IMR-90 (cell line): ENCODE data around the gene FUT7. TPM values are rescaled to one million over a fixed set of nuclear protein-coding genes. Genes with fewer than 3 reads are reported as not detected.

Source experiments
- ATAC-seq: fragments of 200-7000 bp; cut with Tn5 transposase; 2 replicates; pipeline ENCODE4 v1.9.1; 2020; ENCODE audit warnings: low read depth, mild to moderate bottlenecking, moderate library complexity
- BruUV-seq: library from RNA; stranded (reverse); fragments of 400-500 nt; replicated peaks from 2 replicates; lab custom pipeline; 2021; lab: Mats Ljungman, UMichigan
- CTCF ChIA-PET: fragments of 300-600 bp; formaldehyde crosslinking; extraction: SDS; loops from one replicate; lab custom pipeline; 2021; ENCODE audit warnings: antibody characterized with exemption; lab: Yijun Ruan, JAX
- POLR2A ChIA-PET: fragments of 300-600 bp; sonication (Branson Sonifier 250); formaldehyde crosslinking; loops from one replicate; lab custom pipeline; 2022; ENCODE audit warnings: antibody characterized with exemption; ENCODE audit not compliant: unreplicated experiment; lab: Charles Lee
- DNase-seq: peaks from one replicate; pipeline ENCODE4 v3.0.0; 2013
- H2AFZ ChIP-seq: replicated peaks from 2 replicates; pipeline ENCODE3; 2013; ENCODE audit warnings: low read length, mild to moderate bottlenecking; ENCODE audit not compliant: poor library complexity
- H2AK5ac ChIP-seq: 2 replicates; pipeline ENCODE4 v1.6.1; 2013; ENCODE audit warnings: low read depth, low read length, inconsistent platforms
- H2AK9ac ChIP-seq: replicated peaks from 2 replicates; pipeline ENCODE3; 2013; ENCODE audit warnings: mild to moderate bottlenecking, low read depth, low read length, moderate library complexity; ENCODE audit not compliant: poor library complexity
- H2BK120ac ChIP-seq: 2 replicates; pipeline ENCODE4 v1.6.1; 2013; ENCODE audit warnings: low read depth, low read length, inconsistent platforms
- H2BK15ac ChIP-seq: 3 replicates; pipeline ENCODE4 v1.6.1; 2013; ENCODE audit warnings: low read depth, low read length, inconsistent platforms
- H2BK20ac ChIP-seq: 2 replicates; pipeline ENCODE4 v1.6.1; 2013; ENCODE audit warnings: low read depth, mild to moderate bottlenecking, inconsistent platforms, low read length, moderate library complexity
- H2BK5ac ChIP-seq: 2 replicates; pipeline ENCODE4 v1.6.1; 2013; ENCODE audit warnings: mild to moderate bottlenecking, low read depth, low read length, inconsistent platforms; ENCODE audit not compliant: poor library complexity, severe bottlenecking
- H3K14ac ChIP-seq: replicated peaks from 2 replicates; pipeline ENCODE4 v1.6.1; 2013; ENCODE audit warnings: low read depth, low read length, inconsistent platforms
- H3K18ac ChIP-seq: 2 replicates; pipeline ENCODE4 v1.6.1; 2013; ENCODE audit warnings: low read depth, low read length, control low read depth
- H3K23ac ChIP-seq: 2 replicates; pipeline ENCODE4 v1.6.1; 2013; ENCODE audit warnings: low read depth, low read length, inconsistent platforms
- H3K27ac ChIP-seq: 2 replicates; pipeline ENCODE4 v1.5.1; 2013; ENCODE audit warnings: mild to moderate bottlenecking, control low read depth, low read length; ENCODE audit not compliant: insufficient read depth
- H3K27me3 ChIP-seq: 2 replicates; pipeline ENCODE4 v1.6.1; 2013; ENCODE audit warnings: low read length; ENCODE audit not compliant: control insufficient read depth, insufficient read depth
- H3K36me3 ChIP-seq: 2 replicates; pipeline ENCODE4 v1.6.1; 2013; ENCODE audit warnings: low read length, mixed read lengths; ENCODE audit not compliant: control insufficient read depth, insufficient read depth
- H3K4ac ChIP-seq: 2 replicates; pipeline ENCODE4 v1.6.1; 2013; ENCODE audit warnings: low read depth, low read length, inconsistent platforms
- H3K4me1 ChIP-seq: 2 replicates; pipeline ENCODE4 v1.6.1; 2013; ENCODE audit warnings: low read length, mixed read lengths; ENCODE audit not compliant: control insufficient read depth, insufficient read depth
- H3K4me2 ChIP-seq: 2 replicates; pipeline ENCODE4 v1.6.1; 2013; ENCODE audit warnings: low read depth, mild to moderate bottlenecking, control low read depth, low read length, moderate library complexity
- H3K4me3 ChIP-seq: 2 replicates; pipeline ENCODE4 v1.5.1; 2013; ENCODE audit warnings: low read depth, mild to moderate bottlenecking, control low read depth, low read length, moderate library complexity; ENCODE audit not compliant: insufficient read depth
- H3K56ac ChIP-seq: 2 replicates; pipeline ENCODE4 v1.6.1; 2013; ENCODE audit warnings: low read length, inconsistent platforms; ENCODE audit not compliant: insufficient read depth; ENCODE audit errors: extremely low read depth
- H3K79me1 ChIP-seq, 2 experiments: 2 replicates each; pipeline ENCODE4 v1.6.1; 2013; ENCODE audit warnings: low read length in 2 of 2, inconsistent platforms in 1 of 2, low read depth in 1 of 2
- H3K9ac ChIP-seq: 2 replicates; pipeline ENCODE4 v1.6.1; 2013; ENCODE audit warnings: low read depth, low read length, control low read depth
- H3K9me1 ChIP-seq: 2 replicates; pipeline ENCODE4 v1.6.1; 2013; ENCODE audit warnings: low read length, inconsistent platforms; ENCODE audit not compliant: insufficient read depth
- H3K9me3 ChIP-seq: 2 replicates; pipeline ENCODE4 v1.6.1; 2013; ENCODE audit warnings: low read length; ENCODE audit not compliant: control insufficient read depth, insufficient read depth
- H4K20me1 ChIP-seq: 2 replicates; pipeline ENCODE4 v1.6.1; 2013; ENCODE audit warnings: low read length, inconsistent platforms; ENCODE audit not compliant: insufficient read depth
- H4K5ac ChIP-seq: 2 replicates; pipeline ENCODE4 v1.6.1; 2013; ENCODE audit warnings: mild to moderate bottlenecking, low read depth, low read length, control low read depth
- H4K8ac ChIP-seq, 2 experiments: 2 replicates each; pipeline ENCODE4 v1.6.1; 2013; ENCODE audit warnings: low read depth in 2 of 2, low read length in 2 of 2, control low read depth in 1 of 2, inconsistent platforms in 1 of 2
- H4K91ac ChIP-seq: 2 replicates; pipeline ENCODE4 v1.6.1; 2013; ENCODE audit warnings: low read depth, low read length, inconsistent platforms; ENCODE audit not compliant: insufficient read depth
- BHLHE40 ChIP-seq: fragments of 150-350 bp; IDR thresholded peaks from 2 replicates; pipeline ENCODE4 v1.6.1; 2016; ENCODE audit warnings: mild to moderate bottlenecking, low read depth, low read length
- CEBPB ChIP-seq: IDR thresholded peaks from 2 replicates; pipeline ENCODE4 v1.6.1; 2012; ENCODE audit warnings: low read depth, low read length, improper control_type of control experiment
- CHD1 ChIP-seq: IDR thresholded peaks from 2 replicates; pipeline ENCODE4 v1.6.1; 2012; ENCODE audit warnings: low read depth, low read length, improper control_type of control experiment
- CTCF ChIP-seq: conservative IDR thresholded peaks from 2 replicates; pipeline ENCODE4 v1.5.1; 2012; ENCODE audit warnings: mild to moderate bottlenecking, low read depth, low read length, improper control_type of control experiment
- ELK1 ChIP-seq: fragments of 150-350 bp; IDR thresholded peaks from 2 replicates; pipeline ENCODE4 v1.6.1; 2016; ENCODE audit warnings: low read depth, mild to moderate bottlenecking, low read length, moderate library complexity, borderline replicate concordance
- FOS ChIP-seq: fragments of 150-350 bp; IDR thresholded peaks from 2 replicates; pipeline ENCODE4 v1.6.1; 2016; ENCODE audit warnings: low read depth, low read length
- MAFK ChIP-seq: IDR thresholded peaks from 2 replicates; pipeline ENCODE4 v1.6.1; 2012; ENCODE audit warnings: low read depth, low read length, improper control_type of control experiment
- MAZ ChIP-seq: IDR thresholded peaks from 2 replicates; pipeline ENCODE4 v1.6.1; 2012; ENCODE audit warnings: low read depth, mild to moderate bottlenecking, low read length, improper control_type of control experiment, moderate library complexity, borderline replicate concordance
- MXI1 ChIP-seq: IDR thresholded peaks from 2 replicates; pipeline ENCODE4 v1.6.1; 2012; ENCODE audit warnings: low read depth, mild to moderate bottlenecking, low read length, moderate library complexity, borderline replicate concordance
- NFE2L2 ChIP-seq: fragments of 150-350 bp; IDR thresholded peaks from 2 replicates; pipeline ENCODE4 v1.6.1; 2016; ENCODE audit warnings: low read depth, mild to moderate bottlenecking, low read length
- POLR2A ChIP-seq: IDR thresholded peaks from 2 replicates; pipeline ENCODE4 v1.6.1; 2012; ENCODE audit warnings: mild to moderate bottlenecking, low read depth, low read length
- RAD21 ChIP-seq: IDR thresholded peaks from 2 replicates; pipeline ENCODE4 v1.6.1; 2012; ENCODE audit warnings: low read length, improper control_type of control experiment
- RCOR1 ChIP-seq: IDR thresholded peaks from 2 replicates; pipeline ENCODE4 v1.6.1; 2012; ENCODE audit warnings: mild to moderate bottlenecking, low read length, improper control_type of control experiment; ENCODE audit not compliant: insufficient replicate concordance
- RFX5 ChIP-seq: IDR thresholded peaks from 2 replicates; pipeline ENCODE4 v1.8.0; 2012; ENCODE audit warnings: low read depth, mild to moderate bottlenecking, low read length, moderate library complexity
- SMC3 ChIP-seq: fragments of 150-350 bp; IDR thresholded peaks from 2 replicates; pipeline ENCODE4 v1.6.1; 2016; ENCODE audit warnings: low read depth, mild to moderate bottlenecking, antibody characterized with exemption, low read length, moderate library complexity
- USF2 ChIP-seq: fragments of 150-350 bp; IDR thresholded peaks from 2 replicates; pipeline ENCODE4 v1.6.1; 2017; ENCODE audit warnings: mild to moderate bottlenecking, antibody characterized with exemption, low read length, low read depth
- WGBS, 2 experiments: methylation state at CpG; one replicate each; pipeline versions ENCODE4 v1.1.5 to v1.1.7; 2013; ENCODE audit warnings: missing lambda C conversion rate in 2 of 2; ENCODE audit not compliant: insufficient read length in 1 of 2; ENCODE audit errors: extremely low coverage in 2 of 2; 5-methylcytosine and 5-hydroxymethylcytosine counted together
- dilution Hi-C: fragments of 300-500 bp; cut with HindIII; formaldehyde crosslinking; loops from one replicate; pipeline ENCODE4 v1.14.3; 2018; ENCODE audit warnings: low sequenced_read_pairs; ENCODE audit not compliant: unreplicated experiment
- in situ Hi-C: fragments of 300-500 bp; cut with MboI; formaldehyde crosslinking; loops from 3 replicates; pipeline ENCODE4 v1.14.3; 2019; ENCODE audit warnings: low sequenced_read_pairs, inconsistent platforms, mixed read lengths
- intact Hi-C: fragments of 100-400 bp; cut with micrococcal nuclease; formaldehyde crosslinking; loops from 2 replicates; pipeline ENCODE4 v1.10.0; 2022
- polyA plus RNA-seq, 3 experiments: library from polyadenylated mRNA; depleted of rRNA; stranded (reverse); fragments of >200 nt; gene quantifications; 2 replicates each; pipeline ENCODE4 v1.2.3, GENCODE V29; 2012; ENCODE audit warnings: low replicate concordance in 1 of 3
- total RNA-seq: library from RNA; depleted of rRNA; stranded (reverse); fragments of >200 nt; gene quantifications from 2 replicates; pipeline ENCODE4 v1.2.3, GENCODE V29; 2012

Gene FUT7
- total and polyA plus RNA-seq, 2 of the 4 experiments (the other 2 are of a cell fraction) = not detected

GRCh38 chr9:137074657-137075274, 42.9 kb upstream of the FUT7 start:
- POLR2A ChIA-PET = no interaction called here
- Histone ChIP-seq H3K27me3 (no peaks in the 10 kb centered on the region), H2AK9ac (peak overlapping the region; percentile 42), H2AK5ac (peak overlapping the region; percentile 8; the same call in 1 of the 2 replicates), H3K27ac (no peak overlapping the region), H3K14ac (no peak overlapping the region), H3K4ac (no peak overlapping the region), H4K20me1 (peaks cover 10% of the 10 kb centered on the region), H2BK5ac (no peak overlapping the region), H3K9ac (no peak overlapping the region), H4K8ac (no peak overlapping the region), H4K91ac (no peak overlapping the region), H2BK15ac (no peak overlapping the region), H3K9me1 (no peaks in the 10 kb centered on the region), H3K56ac (no peak overlapping the region), H3K4me2 (no peak overlapping the region), H3K23ac (no peak overlapping the region), H3K18ac (no peak overlapping the region), H2BK20ac (no peak overlapping the region), H2BK120ac (no peak overlapping the region), H3K79me1 (peaks cover 8 to 21% of the 10 kb centered on the region in 2 experiments; a peak in 3 of 4 replicates), H3K4me3 (no peak overlapping the region), H3K9me3 (no peaks in the 10 kb centered on the region), H3K4me1 (no peaks in the 10 kb centered on the region; the same call in 1 of the 2 replicates), H3K36me3 (peaks cover 13% of the 10 kb centered on the region; the same call in 1 of the 2 replicates), H2AFZ (no peak overlapping the region), H4K5ac (no peak overlapping the region)
- ATAC-seq = no peak
- dilution Hi-C loops (no loop called here), in situ Hi-C loops (no loop called here), intact Hi-C loops (no loop called here)
- no peak for DNase-seq
- WGBS, 2 experiments = 85% methylated on average over 6 of the region's 12 CpGs; no CpG with 5 or more reads in 1 of the 2 experiments
- TF ChIP-seq CEBPB (no peak), NFE2L2 (no peak), USF2 (no peak), MXI1 (no peak), RFX5 (no peak), FOS (no peak), BHLHE40 (no peak), CTCF (no peak), MAZ (no peak), RCOR1 (no peak), POLR2A (no peak), RAD21 (no peak), SMC3 (no peak), MAFK (no peak), ELK1 (no peak), CHD1 (no peak)
- CTCF ChIA-PET = no interaction called here
- BruUV-seq = no TSS peak
